Right cardiac atrium (tissue), 5 donors: ENCODE results near the gene DLG2. TPM values are rescaled to one million over a fixed set of nuclear protein-coding genes. Genes with fewer than 3 reads are reported as not detected.
"Not testable (repeated sequence)": the region's sequence is repeated elsewhere in the genome, so short reads cannot be mapped to it uniquely, and the experiment has no call there.

Experiments
- ATAC-seq, 2 donors: fragments of 200-7000 bp; cut with Tn5 transposase; one replicate each; pipeline versions ENCODE4 v1.8.0 to v1.9.1; 2020; ENCODE audit warnings: moderate library complexity in 2 of 2, mild to moderate bottlenecking in 1 of 2
- DNase-seq, 3 donors: peaks; one replicate each; pipeline ENCODE4 v3.0.0-alpha.2; 2020
- H3K27ac ChIP-seq: one replicate; pipeline ENCODE4 v1.5.1; 2013; ENCODE audit warnings: mild to moderate bottlenecking, low read length, control low read depth, moderate library complexity
- H3K27me3 ChIP-seq: one replicate; pipeline ENCODE4 v1.6.1; 2013; ENCODE audit not compliant: control insufficient read depth, insufficient read depth
- H3K4me1 ChIP-seq: one replicate; pipeline ENCODE4 v1.6.1; 2013; ENCODE audit warnings: low read length; ENCODE audit not compliant: control insufficient read depth, insufficient read depth
- H3K4me3 ChIP-seq: one replicate; pipeline ENCODE4 v1.5.1; 2013; ENCODE audit warnings: low read length, control low read depth
- H3K9me3 ChIP-seq: one replicate; pipeline ENCODE4 v1.6.1; 2013; ENCODE audit warnings: low read length; ENCODE audit not compliant: control insufficient read depth
- WGBS: extraction: QIAGEN DNeasy Blood & Tissue Kit; methylation state at CpG from one replicate; pipeline ENCODE4 v1.1.7; 2013; 5-methylcytosine and 5-hydroxymethylcytosine counted together
- intact Hi-C, 4 donors: fragments of 100-400 bp; cut with DNase I; formaldehyde crosslinking; loops; one replicate each; pipeline versions ENCODE4 v1.11.0 to v1.14.0; 2022 to 2023
- polyA plus RNA-seq: library from polyadenylated mRNA; stranded (reverse); fragments of 200-250 nt; gene quantifications from one replicate; pipeline ENCODE4 v1.2.3, GENCODE V29; 2013
- total RNA-seq, 4 donors: library from RNA; stranded (reverse); fragmentation: NEBNext Ultra II Directional; extraction: Animal tissue kit (Norgen Biotek cat#: 25700); gene quantifications; one replicate each; pipeline ENCODE4 v1.2.1, GENCODE V29; 2021
- donor health status: healthy with polysubstance abuse.
- donor health status: DM: no; HTN: yes; CAD: no.
- donor health status: DM: no; HTN: no; CAD: no.
- donor health status: DM: no; HTN: yes; CAD: no; lungs with severe emphysema.
- donor health status: DM: yes; HTN: yes; CAD: no.

The DLG2 gene
- total and polyA plus RNA-seq, 5 donors = 2.3 to 10.5 (median 9.4) TPM

GRCh38 chr11:85663080-85663752 lies 36.1 kb upstream of the DLG2 start:
- ATAC-seq (no peak), DNase-seq (no peak)
- H3K27ac ChIP-seq = no peak overlapping the region
- H3K4me1 ChIP-seq = no peaks in the 10 kb centered on the region
- H3K27me3 ChIP-seq = no peaks in the 10 kb centered on the region
- H3K4me3 ChIP-seq = peak overlapping the region; percentile 84
- 3% methylated on average over 10 of the region's 10 CpGs for whole genome bisulfite sequencing
- intact Hi-C loops = loop anchor here in 1 of 4 donors (5.0 kb wide), 1 partner anchor 36 kb away; the partner anchor contains the start of genes DLG2 and TMEM126B
- no peaks in the 10 kb centered on the region for H3K9me3 ChIP-seq

- Histone ChIP-seq H3K9me3 (no peaks in the 10 kb centered on the region), H3K27ac (no peak overlapping the region), H3K4me3 (peak overlapping the region; percentile 84), H3K27me3 (no peaks in the 10 kb centered on the region), H3K4me1 (no peaks in the 10 kb centered on the region)
- no peak for ATAC-seq
- no peak for DNase-seq
- intact Hi-C loops = loop anchor here in 1 of 4 donors (5.0 kb wide), 1 partner anchor 35 kb away; the partner anchor contains the start of genes DLG2 and TMEM126B
- WGBS = 6% methylated on average over 4 of the region's 4 CpGs
These were observed 35.0 kb upstream of the DLG2 start for GRCh38 chr11:85661972-85662664.

GRCh38 chr11:85658180-85658579 lies 31.0 kb upstream of the DLG2 start:
- no peak for ATAC-seq
- 22% methylated on average over 1 of the region's 1 CpG for WGBS
- Histone ChIP-seq H3K9me3 (no peaks in the 10 kb centered on the region), H3K27ac (no peak overlapping the region), H3K4me1 (no peaks in the 10 kb centered on the region), H3K4me3 (no peak overlapping the region), H3K27me3 (no peaks in the 10 kb centered on the region)
- no peak for DNase-seq
- intact Hi-C loops = no loop called here

GRCh38 chr11:85656777-85657176 lies 29.6 kb upstream of the DLG2 start:
- intact Hi-C loops = no loop called here
- H3K4me1 ChIP-seq = no peaks in the 10 kb centered on the region

GRCh38 chr11:85654343-85654742 lies 27.2 kb upstream of the DLG2 start:
- H3K27me3 ChIP-seq, H3K4me3 ChIP-seq, H3K4me1 ChIP-seq, H3K27ac ChIP-seq, H3K9me3 ChIP-seq, ATAC-seq, intact Hi-C loops, DNase-seq: not testable (repeated sequence)
- 97% methylated on average over 4 of the region's 4 CpGs for WGBS

More at GRCh38 chr11:85656777-85657176, 29.6 kb upstream of the DLG2 start:
- ATAC-seq (no peak), DNase-seq (no peak)
- Histone ChIP-seq H3K27ac (no peak overlapping the region), H3K4me3 (no peak overlapping the region), H3K27me3 (no peaks in the 10 kb centered on the region), H3K9me3 (no peaks in the 10 kb centered on the region)
- 87% methylated on average over 1 of the region's 1 CpG for WGBS

- ATAC-seq (no peak), DNase-seq (no peak)
- Histone ChIP-seq H3K4me1 (no peaks in the 10 kb centered on the region), H3K4me3 (no peak overlapping the region), H3K9me3 (no peaks in the 10 kb centered on the region), H3K27me3 (no peaks in the 10 kb centered on the region), H3K27ac (no peak overlapping the region)
- WGBS = 61% methylated on average over 3 of the region's 3 CpGs
- intact Hi-C loops = no loop called here
These were observed 25.8 kb upstream of the DLG2 start for GRCh38 chr11:85652786-85653447.

GRCh38 chr11:85651118-85651517 lies 24.0 kb upstream of the DLG2 start:
- H3K9me3 ChIP-seq = no peaks in the 10 kb centered on the region
- intact Hi-C loops = no loop called here
- H3K4me1 ChIP-seq = peaks cover 1% of the 10 kb centered on the region
- DNase-seq (no peak), ATAC-seq (no peak)
- WGBS = 68% methylated on average over 1 of the region's 1 CpG
- H3K27me3 ChIP-seq = no peaks in the 10 kb centered on the region
- no peak overlapping the region for H3K27ac ChIP-seq
- H3K4me3 ChIP-seq = no peak overlapping the region

- no peaks in the 10 kb centered on the region for H3K27me3 ChIP-seq
- intact Hi-C loops = no loop called here
- peak within 1 kb of the TSS; percentile 93 for H3K4me3 ChIP-seq
- H3K9me3 ChIP-seq = no peaks in the 10 kb centered on the region
- H3K27ac ChIP-seq = peak within 1 kb of the TSS; percentile 92
- ATAC-seq (peak; percentile 99), DNase-seq (peak; percentile 90 to 96 (median 95))
- under 1% methylated on average over 33 of the region's 33 CpGs for WGBS
- peaks cover 1% of the 10 kb centered on the region for H3K4me1 ChIP-seq
These were observed 20.6 kb upstream of the DLG2 start, which contains the start of gene TMEM126A for GRCh38 chr11:85647604-85648299. TSS of gene TMEM126A (plus strand) at chr11:85647967. CDS start at chr11:85650256, 2,289 bp downstream.

GRCh38 chr11:85647078-85647477 lies 19.9 kb upstream of the DLG2 start:
- ATAC-seq (no peak), DNase-seq (no peak)
- H3K9me3 ChIP-seq = no peaks in the 10 kb centered on the region
- peak overlapping the region; percentile 92 for H3K27ac ChIP-seq
- H3K4me1 ChIP-seq = peaks cover 1% of the 10 kb centered on the region
- H3K27me3 ChIP-seq = no peaks in the 10 kb centered on the region
- peak overlapping the region; percentile 93 for H3K4me3 ChIP-seq
- WGBS = 30% methylated on average over 2 of the region's 2 CpGs
- intact Hi-C loops = no loop called here

GRCh38 chr11:85643191-85643614 lies 16.1 kb upstream of the DLG2 start:
- whole genome bisulfite sequencing = 20% methylated on average over 2 of the region's 2 CpGs
- ATAC-seq = no peak

More at GRCh38 chr11:85643191-85643614, 16.1 kb upstream of the DLG2 start:
- Histone ChIP-seq H3K4me1 (peaks cover 1% of the 10 kb centered on the region), H3K27ac (no peak overlapping the region), H3K27me3 (no peaks in the 10 kb centered on the region), H3K4me3 (no peak overlapping the region), H3K9me3 (no peaks in the 10 kb centered on the region)
- intact Hi-C loops = no loop called here
- peak in 2 of 3 donors; percentile 48 to 56 for DNase-seq
